Endothelial cell (in vitro differentiated cells): ENCODE results near the gene RAC2. TPM values are rescaled to one million over a fixed set of nuclear protein-coding genes. Genes with fewer than 3 reads are reported as not detected.
"Not testable (repeated sequence)": the region's sequence is repeated elsewhere in the genome, so short reads cannot be mapped to it uniquely, and the experiment has no call there.

Experiments used
- DNase-seq: peaks from one replicate; pipeline ENCODE4 v3.0.0; 2021; ENCODE audit warnings: low spot score
- H3K27ac Mint-ChIP-seq: one replicate; pipeline ENCODE4 v1.8.0; 2021; ENCODE audit warnings: mixed read lengths, inconsistent platforms; ENCODE audit not compliant: unreplicated experiment
- H3K27me3 Mint-ChIP-seq: one replicate; pipeline ENCODE4 v1.8.0; 2021; ENCODE audit warnings: mild to moderate bottlenecking, moderate library complexity, mixed read lengths, inconsistent platforms; ENCODE audit not compliant: unreplicated experiment
- H3K36me3 Mint-ChIP-seq: one replicate; pipeline ENCODE4 v1.8.0; 2021; ENCODE audit warnings: mild to moderate bottlenecking, low read depth, mixed read lengths, inconsistent platforms; ENCODE audit not compliant: unreplicated experiment
- H3K4me1 Mint-ChIP-seq: one replicate; pipeline ENCODE4 v1.8.0; 2021; ENCODE audit warnings: mild to moderate bottlenecking, mixed read lengths, inconsistent platforms; ENCODE audit not compliant: unreplicated experiment
- H3K4me3 Mint-ChIP-seq: one replicate; pipeline ENCODE4 v1.8.0; 2021; ENCODE audit warnings: mild to moderate bottlenecking, mixed read lengths, inconsistent platforms; ENCODE audit not compliant: unreplicated experiment
- H3K9me3 Mint-ChIP-seq: one replicate; pipeline ENCODE4 v1.8.0; 2021; ENCODE audit warnings: mixed read lengths, inconsistent platforms; ENCODE audit not compliant: unreplicated experiment
- total RNA-seq: library from RNA; stranded (reverse); fragmentation: NEBNext Ultra II Directional; extraction: Animal tissue kit (Norgen Biotek cat#: 25700); gene quantifications from one replicate; pipeline ENCODE4 v1.2.1, GENCODE V29; 2021; ENCODE audit not compliant: unreplicated experiment
- TF ChIP-seq, protein P1 (sequence below): fragments of 200-600 bp; sonication (generic); IDR thresholded peaks from one replicate; pipeline ENCODE4 v1.5.0; 2021; ENCODE audit warnings: antibody characterized with exemption; ENCODE audit not compliant: unreplicated experiment

Gene RAC2
- total RNA-seq, 1 donor from 2014 or later = 16.6 TPM

DNA sequence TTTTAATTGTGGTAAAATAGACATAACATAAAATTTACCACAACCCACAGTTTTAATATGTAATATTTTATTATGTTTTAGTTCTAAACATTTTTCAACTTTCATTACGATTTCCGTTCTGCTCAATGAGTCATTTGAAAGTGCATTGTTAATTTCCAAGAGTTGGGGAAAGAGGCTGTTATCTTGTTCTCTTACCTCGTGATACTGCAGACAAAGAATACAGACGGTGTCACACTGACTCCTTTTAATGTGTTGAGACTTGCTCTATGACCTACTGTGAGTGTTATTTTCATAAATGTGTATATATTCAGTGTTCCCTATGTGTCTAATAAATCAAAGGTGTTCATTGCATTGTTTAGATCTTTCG, 10.8 kb upstream of the RAC2 start:
- TF ChIP-seq, protein P1, sequence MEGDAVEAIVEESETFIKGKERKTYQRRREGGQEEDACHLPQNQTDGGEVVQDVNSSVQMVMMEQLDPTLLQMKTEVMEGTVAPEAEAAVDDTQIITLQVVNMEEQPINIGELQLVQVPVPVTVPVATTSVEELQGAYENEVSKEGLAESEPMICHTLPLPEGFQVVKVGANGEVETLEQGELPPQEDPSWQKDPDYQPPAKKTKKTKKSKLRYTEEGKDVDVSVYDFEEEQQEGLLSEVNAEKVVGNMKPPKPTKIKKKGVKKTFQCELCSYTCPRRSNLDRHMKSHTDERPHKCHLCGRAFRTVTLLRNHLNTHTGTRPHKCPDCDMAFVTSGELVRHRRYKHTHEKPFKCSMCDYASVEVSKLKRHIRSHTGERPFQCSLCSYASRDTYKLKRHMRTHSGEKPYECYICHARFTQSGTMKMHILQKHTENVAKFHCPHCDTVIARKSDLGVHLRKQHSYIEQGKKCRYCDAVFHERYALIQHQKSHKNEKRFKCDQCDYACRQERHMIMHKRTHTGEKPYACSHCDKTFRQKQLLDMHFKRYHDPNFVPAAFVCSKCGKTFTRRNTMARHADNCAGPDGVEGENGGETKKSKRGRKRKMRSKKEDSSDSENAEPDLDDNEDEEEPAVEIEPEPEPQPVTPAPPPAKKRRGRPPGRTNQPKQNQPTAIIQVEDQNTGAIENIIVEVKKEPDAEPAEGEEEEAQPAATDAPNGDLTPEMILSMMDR = no peak
- Mint-ChIP-seq H3K27me3 (peaks cover 4% of the 10 kb centered on the region), H3K4me1 (peaks cover 8% of the 10 kb centered on the region), H3K4me3 (no peak overlapping the region), H3K27ac (no peak overlapping the region), H3K36me3 (no peaks in the 10 kb centered on the region), H3K9me3 (no peaks in the 10 kb centered on the region)
- no peak for DNase-seq

DNA sequence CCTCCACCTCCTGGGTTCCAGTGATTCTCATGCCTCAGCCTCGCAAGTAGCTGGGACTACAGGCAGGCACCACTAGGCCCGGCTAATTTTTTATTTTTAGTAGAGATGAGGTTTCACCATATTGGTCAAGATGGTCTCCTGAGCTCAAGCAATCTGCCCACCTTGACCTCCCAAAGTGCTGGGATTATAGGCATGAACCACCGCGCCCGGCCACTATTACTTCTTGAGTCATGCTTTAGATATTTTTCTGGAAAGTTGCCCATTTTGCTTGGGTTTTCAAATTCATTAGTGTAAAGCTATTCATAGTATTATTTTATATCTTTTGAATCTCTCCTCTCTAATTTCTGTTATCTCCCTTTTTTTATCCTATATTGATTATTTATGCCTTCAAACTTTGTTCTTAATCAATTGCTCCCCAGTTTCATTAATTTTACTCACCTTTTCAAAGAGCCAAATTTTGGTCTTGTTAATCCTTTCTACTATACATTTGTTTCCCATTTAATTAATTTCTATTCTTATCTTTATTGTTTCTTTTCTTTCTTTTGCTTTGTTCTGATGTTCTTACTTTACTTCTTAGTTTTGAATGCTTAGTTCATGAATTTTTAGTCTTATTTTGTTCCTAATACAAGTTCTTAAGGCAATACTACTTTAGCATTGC, 10.3 kb upstream of the RAC2 start:
- no peak for DNase-seq
- no peaks in the 10 kb centered on the region for H3K36me3 Mint-ChIP-seq
- no peaks in the 10 kb centered on the region for H3K9me3 Mint-ChIP-seq
- H3K4me1 Mint-ChIP-seq = peaks cover 3% of the 10 kb centered on the region
- no peak overlapping the region for H3K4me3 Mint-ChIP-seq
- TF ChIP-seq, protein P1 = no peak
- peaks cover 2% of the 10 kb centered on the region for H3K27me3 Mint-ChIP-seq
- H3K27ac Mint-ChIP-seq = no peak overlapping the region

DNA sequence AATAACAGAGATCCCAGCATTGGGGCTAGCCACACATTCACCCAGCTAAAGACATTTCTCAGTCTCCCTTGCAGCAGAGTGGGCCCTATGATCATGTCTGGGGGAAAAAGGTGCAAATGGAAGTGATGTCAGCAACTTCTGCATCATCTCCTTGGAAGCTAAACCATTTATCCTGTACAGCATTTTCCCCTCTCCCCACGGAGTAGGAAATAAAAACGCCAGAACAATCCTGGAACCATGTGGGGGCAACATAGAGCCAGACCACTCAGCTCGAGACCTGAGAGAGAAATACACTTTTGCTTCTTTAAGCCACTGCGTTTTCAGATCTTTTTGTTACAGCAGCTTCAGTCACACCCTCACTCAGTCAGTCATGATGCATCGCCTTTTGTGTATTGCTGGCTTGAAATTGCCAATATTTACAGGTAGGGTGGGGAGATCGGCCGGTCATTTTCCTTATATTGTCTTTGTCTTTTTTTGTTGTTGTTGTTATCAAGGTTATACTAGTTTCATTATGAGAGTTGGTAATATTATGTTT, 9.1 kb upstream of the RAC2 start:
- TF ChIP-seq, protein P1 = no peak
- Mint-ChIP-seq H3K27ac (no peak overlapping the region), H3K36me3 (no peaks in the 10 kb centered on the region), H3K9me3 (no peaks in the 10 kb centered on the region), H3K27me3 (peaks cover 2% of the 10 kb centered on the region), H3K4me1 (no peaks in the 10 kb centered on the region), H3K4me3 (no peak overlapping the region)
- no peak for DNase-seq

DNA sequence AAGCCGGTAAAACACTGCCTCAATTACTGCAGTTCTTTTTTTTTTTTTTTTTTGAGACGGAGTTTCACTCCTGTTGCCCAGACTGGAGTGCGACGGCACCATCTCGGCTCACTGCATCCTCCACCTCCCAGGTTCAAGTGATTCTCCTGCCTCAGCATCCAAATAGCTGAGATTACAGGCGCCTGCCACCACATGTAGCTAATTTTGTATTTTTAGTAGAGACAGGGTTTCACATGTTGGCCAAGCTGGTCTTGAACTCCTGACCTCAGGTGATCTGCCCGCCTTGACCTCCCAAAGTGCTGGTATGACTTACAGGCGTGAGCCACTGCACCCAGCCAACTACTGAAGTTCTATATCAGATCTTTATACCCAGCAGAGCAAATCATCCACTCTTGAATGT, 7.8 kb upstream of the RAC2 start:
- H3K9me3 Mint-ChIP-seq, H3K36me3 Mint-ChIP-seq, H3K27me3 Mint-ChIP-seq, H3K27ac Mint-ChIP-seq, H3K4me3 Mint-ChIP-seq, DNase-seq, H3K4me1 Mint-ChIP-seq: not testable (repeated sequence)

DNA sequence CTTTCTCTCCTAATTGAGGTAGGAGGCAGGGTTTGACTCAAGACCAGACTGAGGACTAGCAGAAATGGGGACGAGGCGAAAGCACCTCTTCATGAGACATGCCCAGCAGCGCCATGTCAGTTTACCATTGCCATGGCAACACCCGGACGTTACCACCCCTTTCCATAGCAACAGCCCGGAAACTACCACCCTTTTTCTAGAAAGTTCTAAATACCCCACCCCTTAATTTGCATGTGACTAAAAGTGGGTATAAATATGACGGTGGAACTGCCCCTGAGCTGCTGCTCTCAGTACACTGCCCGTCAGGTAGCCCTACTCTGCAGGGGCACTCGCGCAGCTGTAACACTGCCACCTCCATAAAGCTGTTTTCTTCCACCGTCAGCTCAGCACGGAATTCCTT, 5.9 kb upstream of the RAC2 start:
- TF ChIP-seq, protein P1 = no peak
- DNase-seq = no peak
- Mint-ChIP-seq H3K4me3 (no peak overlapping the region), H3K27ac (no peak overlapping the region), H3K36me3 (no peaks in the 10 kb centered on the region), H3K27me3 (no peaks in the 10 kb centered on the region), H3K9me3 (no peaks in the 10 kb centered on the region), H3K4me1 (no peaks in the 10 kb centered on the region)
